Measurements from ENCODE around the gene NPB. TPM values are rescaled to one million over a fixed set of nuclear protein-coding genes. Genes with fewer than 3 reads are reported as not detected.
A peak's percentile ranks its signal among the peaks of the same experiment; 100 is the strongest.

The NPB gene
- polyA plus RNA-seq, 1 of the 3 experiments (the other 2 are of a cell fraction) = 2.4 TPM

GRCh38 chr17:81906476-81907218, 4.6 kb downstream of the NPB start:
- Histone ChIP-seq H3K4me1 (ENCODE audit: control insufficient read depth in 1 of 2, insufficient read depth in 2 of 2, low read depth in 1 of 2, low read length in 1 of 2) (peaks cover 8 to 18% of the 10 kb centered on the region in 2 experiments; a peak in 2 of 4 replicates), H3K27ac (ENCODE audit: low read depth in 2 of 2, low read length in 1 of 2) (no peak overlapping the region), H3K27me3 (ENCODE audit: insufficient read depth) (no peaks in the 10 kb centered on the region), H3K9me3 (no peaks in the 10 kb centered on the region), H3K9ac (no peak overlapping the region), H3K4me2 (no peak overlapping the region), H3K36me3 (replicated peaks in 1 of 2; ENCODE audit: control insufficient read depth in 1 of 2, insufficient read depth in 2 of 2, low read length in 1 of 2) (peaks cover 7 to 50% of the 10 kb centered on the region in 2 experiments), H3K4me3 (ENCODE audit: low read depth in 2 of 2, low read length in 1 of 2) (no peak overlapping the region), H3K79me2 (ENCODE audit: insufficient read depth) (peaks cover 7% of the 10 kb centered on the region; the same call in 1 of the 2 replicates), H3F3A (replicated peaks; ENCODE audit: insufficient read depth) (peaks cover 7% of the 10 kb centered on the region), H3K9me2 (no peaks in the 10 kb centered on the region), H2AFZ (ENCODE audit: low read depth) (no peak overlapping the region), H4K20me1 (ENCODE audit: insufficient read depth) (peaks cover 6% of the 10 kb centered on the region)
- no peak for TF ChIP-seq MAX (IDR thresholded peaks at IDR 0.05; ENCODE audit: low read depth)
- TF ChIP-seq RAD21 (IDR thresholded peaks at IDR 0.05; ENCODE audit: low read length) = peak; percentile 13; the same call in 1 of the 2 replicates
- CTCF ChIA-PET = interaction anchor here (1.0 to 2.2 kb wide), 7 partner anchors 18 to 123 kb away, joined by 3 to 7 read pairs (median 5); partner anchors contain the start of gene MAFG
- POLR2A ChIA-PET = no interaction called here
- 85% methylated on average over 7 of the region's 15 CpGs for WGBS (ENCODE audit: low lambda C conversion rate)
- DNase-seq = no peak

- H2AFZ ChIP-seq (ENCODE audit: low read depth) = no peak overlapping the region
- peaks cover 8 to 15% of the 10 kb centered on the region in 2 experiments; a peak in 2 of 4 replicates for H3K4me1 ChIP-seq (ENCODE audit: control insufficient read depth in 1 of 2, insufficient read depth in 2 of 2, low read depth in 1 of 2, low read length in 1 of 2)
- H4K20me1 ChIP-seq (ENCODE audit: insufficient read depth) = peaks cover 10% of the 10 kb centered on the region
- no peak overlapping the region for H3K9ac ChIP-seq
- H3K4me3 ChIP-seq (ENCODE audit: low read depth in 2 of 2, low read length in 1 of 2) = no peak overlapping the region
- H3K36me3 ChIP-seq (replicated peaks in 1 of 2; ENCODE audit: control insufficient read depth in 1 of 2, insufficient read depth in 2 of 2, low read length in 1 of 2) = peaks cover 14 to 58% of the 10 kb centered on the region in 2 experiments
- H3F3A ChIP-seq (replicated peaks; ENCODE audit: insufficient read depth) = peaks cover 11% of the 10 kb centered on the region
- no peaks in the 10 kb centered on the region for H3K27me3 ChIP-seq (ENCODE audit: insufficient read depth)
- TF ChIP-seq NFIC (IDR thresholded peaks at IDR 0.05; ENCODE audit: borderline replicate concordance) (no peak), PBX3 (IDR thresholded peaks at IDR 0.05) (no peak), FOXM1 (IDR thresholded peaks at IDR 0.05; ENCODE audit: low read depth) (no peak), RCOR1 (IDR thresholded peaks at IDR 0.05; ENCODE audit: low read length) (no peak), CTCF (IDR thresholded peaks at IDR 0.05) (peak; percentile 25)
- DNase-seq = no peak
- no peak overlapping the region for H3K27ac ChIP-seq (ENCODE audit: low read depth in 2 of 2, low read length in 1 of 2)
- no peaks in the 10 kb centered on the region for H3K9me3 ChIP-seq
- CTCF ChIA-PET = interaction anchor here (1.0 to 2.2 kb wide), 6 partner anchors 18 to 123 kb away, joined by 3 to 7 read pairs (median 4); partner anchors contain the start of gene MAFG
- 93% methylated on average over 22 of the region's 26 CpGs for WGBS (ENCODE audit: low lambda C conversion rate)
- no peaks in the 10 kb centered on the region for H3K9me2 ChIP-seq
- peaks cover 7% of the 10 kb centered on the region; the same call in 1 of the 2 replicates for H3K79me2 ChIP-seq (ENCODE audit: insufficient read depth)
- POLR2A ChIA-PET = no interaction called here
- H3K4me2 ChIP-seq = no peak overlapping the region
Observed at GRCh38 chr17:81907219-81908145, 5.4 kb downstream of the NPB start.
